Stromal cell of bone marrow (primary cell): ENCODE data around the gene HOXA7.

Source experiments
- DNase-seq: peaks from one replicate; pipeline ENCODE4 v3.0.0-alpha.2; 2012; ENCODE audit warnings: low read depth

HOXA7 gene

DNA sequence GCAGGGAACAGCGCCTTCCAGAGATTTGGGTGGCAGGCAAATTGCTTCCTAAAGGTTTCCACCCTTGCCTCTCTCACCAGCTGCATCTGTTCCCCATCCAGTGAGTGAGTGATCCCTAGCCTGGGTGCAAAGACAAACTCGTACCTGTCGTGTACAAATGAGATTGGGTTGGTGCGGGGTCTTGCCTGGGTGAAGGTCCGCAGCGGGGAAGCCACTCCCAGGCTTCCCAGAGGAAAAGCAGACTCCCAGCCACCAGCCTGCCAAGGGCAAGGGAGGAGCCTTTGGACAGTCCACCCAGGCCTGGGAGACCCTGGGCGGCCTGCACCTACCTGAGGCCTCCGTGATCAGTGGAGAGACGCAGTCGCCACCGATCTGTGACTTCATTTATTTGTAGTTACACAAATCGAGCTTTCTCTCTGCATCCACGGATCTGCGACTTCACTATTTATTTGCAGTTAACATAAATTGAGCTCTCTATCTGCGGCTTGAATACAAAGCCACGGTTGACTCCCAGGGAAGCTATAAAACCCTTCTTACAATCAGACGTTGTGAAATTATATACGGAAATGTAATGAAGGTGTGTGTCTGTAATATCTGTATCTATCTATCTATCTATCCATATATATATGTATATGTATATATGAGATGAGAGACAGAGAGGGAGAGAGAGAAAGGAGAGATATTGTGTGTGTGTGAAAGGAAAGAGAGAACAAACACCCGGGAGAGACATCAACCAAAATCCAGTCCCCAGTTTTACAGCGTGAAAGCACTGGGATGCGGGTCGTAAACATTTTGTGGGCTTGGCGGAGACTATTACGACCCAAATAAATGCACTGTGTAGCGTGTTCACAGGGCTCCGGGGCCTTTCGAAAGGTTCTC, 3.0 kb upstream of the HOXA7 start:
- no peak for DNase-seq

DNA sequence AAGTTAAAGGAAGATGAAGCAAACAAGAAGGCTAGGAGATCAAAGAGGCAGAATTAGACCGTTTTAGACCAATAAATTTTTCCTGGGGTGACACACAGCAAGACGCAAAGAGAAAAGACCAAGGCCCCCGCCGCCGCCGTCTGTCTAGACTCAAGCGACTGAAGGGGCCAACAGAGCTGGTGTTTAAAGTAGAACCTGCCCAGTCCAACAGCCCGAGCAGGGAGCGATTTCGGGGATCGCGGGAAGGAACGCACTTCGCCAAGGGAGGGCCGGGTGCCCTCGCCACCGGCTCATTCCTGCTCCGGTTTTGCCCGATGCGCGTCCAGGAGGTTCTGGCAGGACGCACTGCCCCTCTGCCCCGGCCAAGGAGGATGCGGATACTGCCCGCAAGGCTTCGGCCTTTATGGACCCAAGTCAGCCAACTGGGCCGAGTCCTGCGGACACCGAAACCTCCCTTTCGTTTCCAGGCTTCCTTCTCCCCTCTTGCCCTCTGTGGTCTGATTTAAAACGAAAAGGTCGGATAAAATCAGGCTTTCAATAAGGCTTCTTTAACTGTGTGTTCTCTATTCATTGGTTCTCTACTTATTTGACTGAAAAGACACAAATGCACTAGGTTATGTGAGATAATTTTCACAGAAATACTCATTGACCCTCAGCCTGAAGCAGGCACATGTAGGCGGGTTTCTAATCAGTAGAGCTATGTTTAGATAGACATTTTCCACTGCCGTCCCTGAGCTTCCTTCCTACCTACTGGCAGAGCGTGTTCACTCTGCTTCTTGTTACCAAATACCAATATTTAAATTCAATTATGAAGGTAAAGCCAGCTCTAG, 2.2 kb upstream of the HOXA7 start:
- no peak for DNase-seq

DNA sequence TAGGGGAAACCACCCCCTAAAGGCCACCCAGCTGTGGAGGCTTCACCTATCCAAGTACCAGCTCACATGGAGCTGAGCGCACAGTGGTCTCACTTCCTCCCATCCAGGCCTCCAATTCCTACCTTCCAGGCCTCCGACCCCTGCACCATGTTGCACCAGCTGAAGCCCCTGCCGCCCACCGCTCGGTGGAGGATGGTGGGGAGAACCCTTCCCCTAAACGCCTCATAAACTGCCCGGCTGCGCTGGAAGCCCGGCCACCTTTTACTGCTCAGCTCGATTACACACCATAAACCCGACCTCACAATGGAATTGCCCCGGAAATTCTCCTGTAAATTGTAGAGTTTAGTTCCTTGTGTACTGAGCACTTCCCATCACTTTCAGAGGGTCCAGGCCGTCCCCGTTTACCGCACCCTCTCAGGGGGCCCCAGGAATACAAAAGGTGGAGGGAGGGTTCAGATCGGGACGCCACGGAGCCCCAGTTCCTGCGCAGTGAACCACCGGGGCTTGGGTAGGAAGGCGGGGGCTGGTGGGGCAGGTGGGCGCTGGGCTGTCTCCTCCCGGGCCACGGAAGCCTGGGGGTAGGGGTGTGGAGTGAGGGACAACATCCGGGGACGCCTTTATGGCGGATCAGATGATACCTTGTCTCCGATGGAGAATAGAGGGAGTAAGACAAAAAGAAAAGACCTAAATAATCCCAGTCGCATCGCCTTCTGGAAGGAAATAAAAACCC, 1.4 kb upstream of the HOXA7 start:
- no peak for DNase-seq

DNA sequence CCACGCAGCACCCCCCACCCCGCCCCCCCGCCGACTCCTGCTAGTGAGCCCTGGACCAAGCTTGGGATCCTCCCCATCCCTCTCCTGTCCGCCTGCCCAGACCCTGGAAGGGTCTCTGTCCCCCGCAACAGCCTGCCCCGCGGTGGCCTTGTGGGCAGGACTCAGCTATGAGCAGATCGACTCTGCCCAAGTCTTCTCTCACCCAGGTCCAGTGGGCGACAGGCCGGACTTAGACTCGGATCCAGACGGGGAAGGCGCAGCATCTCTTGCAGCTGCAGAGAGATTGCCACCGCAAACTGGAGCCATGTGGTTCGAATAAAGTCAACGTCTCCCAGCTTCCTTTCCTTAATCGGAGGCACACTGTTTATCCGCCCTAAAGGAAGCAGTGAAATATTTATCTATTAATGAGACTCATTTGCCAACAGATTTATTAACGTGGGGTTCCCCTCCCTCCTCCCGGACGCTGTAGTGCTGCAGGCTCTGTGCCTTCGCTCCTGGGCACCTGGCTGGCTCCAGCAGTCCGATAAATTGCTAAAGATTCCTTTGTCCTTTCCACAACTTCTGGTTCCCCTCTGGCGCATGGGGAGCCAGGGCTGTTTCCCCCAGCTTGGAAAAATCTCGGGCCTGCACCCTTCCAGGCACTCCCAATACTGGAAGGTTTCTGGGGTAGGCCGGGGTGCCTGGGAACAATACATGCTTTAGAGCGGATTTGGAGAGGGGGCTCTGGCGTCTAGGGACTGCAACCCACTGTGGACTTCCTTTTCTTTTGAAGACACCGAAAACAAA, 634 bp upstream of the HOXA7 start:
- DNase-seq = no peak

DNA sequence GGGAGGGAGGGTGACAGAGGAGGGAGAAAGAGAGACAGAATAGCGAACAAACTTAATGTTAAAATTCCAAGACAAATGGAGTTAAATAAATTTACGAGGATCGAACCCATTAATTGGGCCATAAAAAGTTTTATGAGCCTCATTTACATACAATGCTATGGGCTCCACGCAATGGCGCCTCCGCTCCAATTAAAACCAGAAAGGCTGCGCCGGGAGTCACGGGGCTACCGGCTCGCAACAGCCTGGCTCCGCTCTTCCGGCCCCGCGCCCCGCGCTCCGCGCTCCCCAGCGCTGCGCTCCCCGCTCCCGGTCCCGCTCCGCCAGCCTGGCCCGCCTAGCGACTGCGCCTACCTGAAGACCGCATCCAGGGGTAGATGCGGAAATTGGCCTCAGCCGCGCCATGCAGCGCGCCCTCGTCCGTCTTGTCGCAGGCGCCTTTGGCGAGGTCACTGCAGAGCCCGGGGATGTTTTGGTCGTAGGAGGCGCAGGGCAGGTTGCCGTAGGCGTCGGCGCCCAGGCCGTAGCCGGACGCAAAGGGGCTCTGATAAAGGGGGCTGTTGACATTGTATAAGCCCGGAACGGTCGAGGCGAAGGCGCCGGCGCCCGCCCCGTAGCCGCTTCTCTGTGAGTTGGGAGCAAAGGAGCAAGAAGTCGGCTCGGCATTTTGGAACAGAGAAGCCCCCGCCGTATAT, 513 bp downstream of the HOXA7 start:
- DNase-seq = no peak

DNA sequence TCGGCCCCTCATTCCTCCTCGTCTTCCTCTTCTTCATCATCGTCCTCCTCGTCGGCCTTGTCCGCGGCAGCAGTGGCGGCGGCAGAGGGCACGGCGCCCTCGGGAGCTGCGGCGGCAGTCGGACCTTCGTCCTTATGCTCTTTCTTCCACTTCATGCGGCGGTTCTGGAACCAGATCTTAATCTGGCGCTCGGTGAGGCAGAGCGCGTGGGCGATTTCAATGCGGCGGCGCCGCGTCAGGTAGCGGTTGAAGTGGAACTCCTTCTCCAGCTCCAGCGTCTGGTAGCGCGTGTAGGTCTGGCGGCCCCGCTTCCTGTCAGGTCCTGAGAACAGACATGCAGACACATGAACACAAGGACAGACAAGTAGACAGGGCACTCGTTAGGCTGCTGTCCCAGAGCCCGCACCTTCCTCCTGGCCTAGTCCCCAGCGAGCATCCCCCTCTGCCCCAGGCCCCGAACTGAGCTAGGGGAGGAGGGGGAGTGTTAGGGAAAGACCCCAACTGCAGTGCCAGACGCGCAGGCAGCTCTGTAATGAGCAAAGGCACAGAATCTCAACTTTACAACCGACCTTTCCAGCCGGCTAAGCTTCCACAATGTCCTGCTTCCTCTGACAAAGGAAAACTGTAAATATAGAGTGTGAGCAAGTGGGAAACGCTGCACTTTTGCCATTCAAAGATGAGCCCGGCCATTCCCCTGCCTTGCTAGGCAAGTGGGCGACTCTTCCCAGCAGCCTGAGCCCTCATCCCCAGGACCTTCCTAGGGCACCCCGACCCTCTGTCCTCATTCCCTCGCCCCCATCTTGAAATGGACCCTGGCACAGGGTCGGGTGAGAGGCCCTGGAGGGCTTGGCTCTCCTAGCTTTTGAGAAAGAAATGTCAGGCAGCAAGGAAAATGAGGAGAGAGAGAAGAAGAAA, 1.3 kb downstream of the HOXA7 start:
- DNase-seq = no peak

DNA sequence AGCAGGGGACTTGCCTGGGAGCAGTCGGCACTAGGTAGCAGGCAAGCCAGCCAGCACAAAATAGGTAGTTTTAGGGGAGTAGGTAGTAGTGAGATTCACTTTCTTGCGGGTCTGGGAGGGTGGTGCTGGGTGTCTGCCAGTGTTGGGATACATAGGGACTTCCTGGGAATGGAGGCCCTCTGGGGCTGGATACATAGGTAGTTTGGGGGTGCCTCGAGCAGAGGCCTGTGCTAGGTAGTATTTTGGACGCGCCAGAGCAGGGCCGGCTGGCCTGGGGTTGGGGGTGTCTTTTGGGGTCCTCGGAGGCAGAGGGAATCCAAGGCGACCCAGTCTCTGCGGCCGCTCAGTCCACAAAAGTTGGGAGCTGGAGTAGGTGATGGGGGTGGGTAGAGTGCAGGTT, 2.1 kb downstream of the HOXA7 start:
- DNase-seq = no peak

DNA sequence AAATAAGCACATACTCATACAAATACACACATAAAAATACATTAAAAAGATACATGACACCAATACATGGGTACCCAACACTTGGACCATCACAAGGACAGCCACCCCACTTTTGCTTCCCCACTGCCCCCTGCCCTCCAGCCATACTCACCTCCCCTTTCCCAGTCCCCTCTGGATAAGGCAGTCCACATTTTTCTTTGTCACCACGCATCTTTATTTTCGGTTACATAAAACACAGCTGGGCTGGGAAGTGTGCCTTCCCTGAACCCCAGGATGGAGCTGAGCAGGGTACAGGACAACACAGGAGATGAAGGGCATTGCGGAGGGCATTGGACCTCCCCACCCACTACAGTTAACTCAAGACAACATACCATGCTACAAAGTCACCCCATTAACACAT, 2.9 kb downstream of the HOXA7 start:
- no peak for DNase-seq

DNA sequence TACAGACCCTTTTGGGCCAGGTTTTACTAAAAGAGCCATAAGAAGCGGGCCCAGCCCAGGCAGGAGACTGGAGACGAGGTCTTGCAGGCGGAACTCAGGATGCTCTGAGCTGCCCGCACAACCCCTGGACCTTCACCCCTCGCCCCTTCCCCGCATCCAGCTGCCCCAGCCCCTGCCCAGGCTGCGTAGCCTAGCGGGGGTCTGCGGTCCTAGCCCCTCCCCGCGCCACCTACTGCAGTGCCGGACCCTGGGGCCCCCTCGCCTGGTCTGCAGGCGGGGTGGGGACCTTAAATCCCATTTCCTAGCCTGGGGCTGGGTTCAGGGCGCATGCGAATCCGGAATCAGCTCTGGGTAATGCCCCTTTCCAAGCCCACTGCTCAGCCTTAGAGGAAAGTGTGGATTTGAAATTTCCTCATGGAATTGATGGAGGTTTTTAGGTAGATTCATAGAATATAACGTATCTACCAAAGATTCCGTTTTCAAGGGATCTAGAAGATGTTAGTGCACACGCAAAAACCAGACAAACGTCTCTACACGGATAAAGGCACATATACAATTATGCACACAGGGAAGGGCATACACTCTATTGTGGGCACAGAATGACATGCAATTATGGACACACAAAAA, 3.5 kb downstream of the HOXA7 start:
- DNase-seq = no peak

DNA sequence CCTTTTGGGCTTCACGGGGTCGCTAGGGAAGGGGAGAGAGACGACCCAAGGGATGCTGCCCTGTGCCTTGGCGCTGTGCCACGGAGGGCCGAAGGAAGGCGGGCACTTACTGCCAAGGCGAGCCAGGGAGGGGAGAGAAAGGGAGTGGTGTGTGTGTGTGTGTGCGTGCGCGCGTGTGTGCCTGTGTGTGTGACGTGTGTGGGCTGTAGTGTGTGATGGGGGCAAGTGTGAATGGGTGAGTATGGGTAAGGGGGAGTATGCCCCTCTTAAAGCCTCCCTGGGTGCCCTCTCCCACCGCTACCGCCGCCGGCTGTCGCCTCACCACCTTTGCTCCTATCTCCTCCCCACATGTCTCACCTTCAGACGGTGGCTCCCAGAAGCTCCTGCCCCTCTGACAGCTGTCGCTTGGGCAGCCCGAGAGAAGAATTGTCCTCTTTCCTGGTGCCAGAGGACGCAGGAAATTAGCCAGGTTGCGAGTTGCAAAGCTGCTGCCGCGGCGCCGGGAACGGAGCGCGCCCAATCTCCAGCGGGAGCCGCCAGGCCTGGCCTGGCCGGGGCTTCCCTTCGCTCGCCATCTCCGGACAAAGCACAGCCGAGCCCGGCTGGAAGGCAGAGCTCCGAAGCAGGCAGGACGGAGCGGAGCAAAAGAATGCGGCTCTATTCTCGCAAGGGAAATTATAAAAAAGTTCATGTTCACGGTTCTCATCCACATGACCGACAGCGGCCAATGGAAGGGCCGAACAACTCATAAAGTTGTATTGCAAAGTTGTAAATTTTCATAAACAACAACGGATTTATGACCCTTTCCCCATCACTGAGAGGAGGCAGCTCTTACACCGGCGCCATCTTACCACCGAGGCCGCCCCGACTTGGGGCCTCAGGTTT, 4.3 kb downstream of the HOXA7 start, which contains the start of gene HOXA3:
Gene HOXA3, minus strand, starts transcription at position 653 of the 885 bp plus-strand sequence. CDS start 41,943 bp downstream, outside the sequence.
- peak; percentile 85 for DNase-seq

DNA sequence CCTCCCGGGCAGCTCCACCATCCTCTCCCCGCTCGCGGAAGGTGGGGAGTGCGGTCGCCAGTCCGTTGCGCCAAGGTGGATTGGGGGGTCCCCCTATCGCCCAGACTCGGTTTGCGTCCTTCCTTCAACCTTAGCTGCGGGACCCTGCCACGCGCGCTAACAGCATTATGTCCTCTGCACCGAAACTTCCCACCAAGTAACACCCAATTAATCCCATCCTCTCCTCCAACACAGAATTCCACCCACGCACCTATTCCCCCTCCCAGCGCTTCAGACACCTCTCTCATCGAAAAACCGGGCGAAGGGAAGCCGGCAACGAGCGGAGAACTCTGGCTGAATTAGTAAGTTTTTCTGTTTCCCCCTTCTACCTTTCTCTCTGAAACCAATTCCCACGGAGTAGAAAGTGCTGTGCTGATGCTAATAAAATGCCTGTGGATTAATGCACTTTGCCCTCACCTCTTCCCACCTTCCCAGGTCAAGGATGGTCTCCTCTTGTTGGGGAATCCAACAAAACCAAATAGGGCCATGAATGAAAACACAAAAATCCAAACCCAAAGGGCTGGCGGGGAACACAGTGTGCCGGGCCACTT, 5.0 kb downstream of the HOXA7 start:
- no peak for DNase-seq

DNA sequence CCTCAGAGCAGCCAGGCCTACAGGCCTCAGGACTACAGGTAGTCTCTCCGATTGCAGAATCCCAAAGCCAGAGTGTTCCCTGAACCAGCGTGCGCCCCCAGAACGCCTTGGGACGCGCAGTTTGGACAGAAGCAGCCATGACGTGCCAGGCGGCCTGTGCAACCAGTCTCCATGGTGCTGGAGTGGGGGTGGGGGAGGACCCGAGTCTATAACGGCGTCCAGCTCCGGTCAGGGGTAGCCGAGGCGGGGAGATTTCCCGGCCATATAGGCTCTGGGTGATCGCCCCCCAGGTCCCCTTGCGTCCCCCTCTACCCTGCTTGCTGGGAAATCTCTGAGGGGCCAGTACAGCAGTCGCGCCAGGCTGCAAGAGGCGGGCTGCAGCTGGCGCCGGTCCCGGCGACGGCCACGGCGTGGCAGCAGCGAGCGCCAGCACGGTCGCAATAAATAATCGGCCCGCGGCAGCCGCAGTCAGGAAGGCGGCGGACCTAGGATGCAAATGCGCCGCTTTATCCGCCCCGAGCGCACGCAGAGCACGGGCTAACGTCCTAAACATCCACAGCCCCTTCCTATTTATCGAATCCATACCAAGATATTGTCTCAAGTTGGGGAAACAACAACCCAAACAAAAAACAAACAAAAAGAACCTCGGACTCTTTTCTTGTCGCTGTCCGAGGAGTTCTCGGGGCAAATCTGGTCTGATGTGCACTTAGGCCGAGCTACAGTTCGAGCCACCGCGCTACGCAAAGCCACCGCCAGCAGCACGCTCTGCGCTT, 5.7 kb downstream of the HOXA7 start:
- peak; percentile 65 for DNase-seq

DNA sequence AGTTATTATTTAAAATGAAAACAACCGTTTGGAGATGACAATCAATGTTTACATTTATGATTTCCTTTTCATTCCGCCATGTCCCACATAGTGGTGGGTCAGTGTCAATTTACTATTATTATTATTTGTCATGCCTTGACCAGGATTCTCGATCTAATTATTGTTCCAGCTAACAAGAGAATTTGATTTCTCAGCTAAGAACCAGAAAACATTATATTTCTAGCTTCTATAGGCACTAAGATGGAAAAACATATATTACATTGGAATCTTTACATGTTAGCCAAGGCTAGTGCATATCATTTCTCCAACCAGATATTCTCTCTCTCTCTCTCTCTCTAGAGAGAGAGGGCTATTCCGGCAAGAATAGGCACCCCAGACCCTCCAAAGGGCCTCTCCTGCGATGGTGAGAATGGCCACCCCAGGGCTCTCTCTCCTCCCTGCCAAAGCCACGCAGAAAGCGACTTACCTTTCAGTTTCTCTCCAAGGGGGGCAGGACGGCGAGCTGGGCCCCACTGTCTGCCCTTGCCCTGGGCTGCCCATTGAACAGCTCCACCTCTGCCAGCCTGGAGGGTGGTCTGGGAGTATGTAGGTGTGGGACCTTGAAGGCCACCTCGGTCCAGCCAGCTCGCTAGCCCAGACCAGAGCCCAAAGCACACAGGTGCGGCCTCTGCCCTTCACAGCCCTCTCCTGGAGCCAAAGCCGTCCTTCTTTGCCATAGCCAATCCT, 6.5 kb downstream of the HOXA7 start:
- DNase-seq = no peak

DNA sequence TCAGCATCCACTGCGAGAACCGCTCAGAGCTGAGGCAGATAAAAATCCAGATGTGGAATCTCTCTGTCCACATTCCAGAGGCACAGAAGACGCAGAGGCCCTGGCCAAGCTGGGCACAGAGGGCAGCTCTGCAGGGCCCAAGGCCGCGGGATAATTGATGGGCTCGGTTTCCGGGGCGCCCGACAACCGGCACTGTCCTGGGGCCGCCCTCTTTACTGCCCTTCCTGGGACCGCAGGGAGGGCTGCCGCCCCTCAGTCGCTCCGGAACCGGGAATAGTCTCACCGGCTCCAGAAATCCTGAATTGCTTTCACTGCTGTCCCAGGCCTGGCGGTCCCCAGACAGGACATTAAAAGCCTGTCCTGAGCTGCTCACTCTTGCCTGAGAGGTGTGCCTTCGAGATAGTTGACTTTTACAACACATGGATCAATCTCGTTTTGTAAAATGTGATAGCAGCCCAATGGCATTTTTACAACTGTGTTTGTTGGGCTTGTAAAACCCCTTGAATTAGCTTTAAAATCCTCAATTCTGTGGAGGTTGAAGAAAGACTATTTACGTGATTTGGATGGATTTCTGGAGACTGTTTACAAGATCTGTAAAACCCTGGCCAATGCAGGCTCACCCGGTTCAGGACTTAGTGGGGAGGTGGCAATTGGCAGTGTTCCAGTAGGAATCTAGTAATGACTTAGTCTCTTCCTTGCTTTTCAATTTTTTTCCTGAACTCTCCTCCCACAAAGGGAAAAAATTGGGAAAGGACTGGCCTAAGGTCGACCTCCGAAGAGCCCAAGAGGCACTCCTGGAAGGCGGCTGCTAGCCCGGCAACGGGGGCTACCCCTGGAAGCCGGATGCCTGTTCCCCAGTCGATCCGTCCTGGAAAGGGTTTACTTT, 7.5 kb downstream of the HOXA7 start:
- DNase-seq = no peak

DNA sequence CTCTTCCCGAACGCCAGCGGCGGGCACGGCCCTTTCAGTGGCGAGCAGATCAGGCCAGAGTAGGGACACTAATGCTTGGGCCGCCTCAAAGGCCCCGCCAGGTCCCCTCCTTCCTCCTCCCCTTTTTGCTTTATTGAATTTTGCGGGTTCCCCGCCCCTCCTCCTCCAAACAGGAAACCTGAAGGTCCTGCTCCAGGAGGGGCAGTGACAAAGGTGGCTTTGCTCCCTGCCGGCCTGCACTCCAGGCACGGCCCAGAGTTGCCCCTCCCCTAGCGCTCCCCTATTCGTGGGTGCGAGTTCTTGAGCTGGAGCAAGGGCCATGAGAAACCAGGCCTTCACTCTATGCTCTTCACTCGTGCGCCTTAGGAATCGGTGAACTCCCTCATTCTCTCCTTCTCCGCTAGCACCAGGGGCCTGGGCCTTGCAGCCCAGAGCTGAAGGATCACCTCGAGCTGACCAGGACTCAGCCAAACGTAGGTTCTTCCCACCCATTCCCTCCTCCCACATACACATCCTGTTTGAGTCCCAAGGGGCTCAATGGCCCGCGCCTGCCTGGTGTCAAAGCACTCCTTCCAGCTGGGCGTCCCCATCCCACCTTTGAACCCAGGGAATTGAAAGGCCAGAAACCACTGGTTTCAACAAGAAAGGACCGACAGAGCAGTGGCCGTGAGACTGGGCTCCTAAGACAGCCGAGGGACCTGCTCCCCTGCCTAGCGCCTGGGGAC, 8.3 kb downstream of the HOXA7 start:
- DNase-seq = no peak
